ENCODE results near the gene DHODH.

DNA sequence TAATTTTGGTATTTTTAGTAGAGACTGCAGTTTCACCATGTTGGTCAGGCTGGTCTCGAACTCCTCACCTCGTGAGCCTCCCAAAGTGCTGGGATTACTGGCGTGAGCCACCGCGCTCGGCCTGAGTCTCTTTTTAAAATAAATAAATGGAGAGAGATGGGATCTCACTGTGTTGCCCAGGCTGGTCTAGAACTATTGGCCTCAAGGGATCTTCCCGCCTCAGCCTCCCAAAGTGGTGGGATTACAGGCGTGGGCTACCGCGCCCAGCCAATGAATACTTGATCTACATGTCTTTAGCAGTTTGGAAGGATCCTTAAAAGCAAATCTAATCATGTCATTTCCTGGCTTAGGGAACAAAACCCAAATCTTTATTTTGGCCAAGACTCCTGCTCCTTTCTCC lies 1.2 kb downstream of the DHODH start:
- TF ChIP-seq, protein P1, sequence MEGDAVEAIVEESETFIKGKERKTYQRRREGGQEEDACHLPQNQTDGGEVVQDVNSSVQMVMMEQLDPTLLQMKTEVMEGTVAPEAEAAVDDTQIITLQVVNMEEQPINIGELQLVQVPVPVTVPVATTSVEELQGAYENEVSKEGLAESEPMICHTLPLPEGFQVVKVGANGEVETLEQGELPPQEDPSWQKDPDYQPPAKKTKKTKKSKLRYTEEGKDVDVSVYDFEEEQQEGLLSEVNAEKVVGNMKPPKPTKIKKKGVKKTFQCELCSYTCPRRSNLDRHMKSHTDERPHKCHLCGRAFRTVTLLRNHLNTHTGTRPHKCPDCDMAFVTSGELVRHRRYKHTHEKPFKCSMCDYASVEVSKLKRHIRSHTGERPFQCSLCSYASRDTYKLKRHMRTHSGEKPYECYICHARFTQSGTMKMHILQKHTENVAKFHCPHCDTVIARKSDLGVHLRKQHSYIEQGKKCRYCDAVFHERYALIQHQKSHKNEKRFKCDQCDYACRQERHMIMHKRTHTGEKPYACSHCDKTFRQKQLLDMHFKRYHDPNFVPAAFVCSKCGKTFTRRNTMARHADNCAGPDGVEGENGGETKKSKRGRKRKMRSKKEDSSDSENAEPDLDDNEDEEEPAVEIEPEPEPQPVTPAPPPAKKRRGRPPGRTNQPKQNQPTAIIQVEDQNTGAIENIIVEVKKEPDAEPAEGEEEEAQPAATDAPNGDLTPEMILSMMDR (IDR thresholded peaks at IDR 0.05), result no peak
- no peak for TF ChIP-seq POLR2AphosphoS5 (IDR thresholded peaks at IDR 0.05; ENCODE audit: insufficient read depth in 1 of 2, low read depth in 1 of 2)
- no peak for TF ChIP-seq POLR2A (IDR thresholded peaks at IDR 0.05)

All from vagina (tissue), 2 donors.